PFSK-1 (cell line): Measurements from ENCODE around the gene ULK4.

Experiments
- FOXP2 ChIP-seq: optimal IDR thresholded peaks from 2 replicates; pipeline ENCODE3; 2011; ENCODE audit warnings: borderline replicate concordance, control low read depth, inconsistent platforms; ENCODE audit not compliant: insufficient read depth; ENCODE audit errors: extremely low read length, extremely low read depth
- POLR2AphosphoS5 ChIP-seq: IDR thresholded peaks from 2 replicates; pipeline ENCODE4 v1.6.1; 2012; ENCODE audit warnings: low read depth, mild to moderate bottlenecking, control low read depth, low read length, moderate library complexity
- SIN3A ChIP-seq: IDR thresholded peaks from 2 replicates; pipeline ENCODE4 v1.6.1; 2012; ENCODE audit warnings: mild to moderate bottlenecking, low read length, moderate library complexity, borderline replicate concordance; ENCODE audit not compliant: insufficient read depth
- TAF1 ChIP-seq: IDR thresholded peaks from 2 replicates; pipeline ENCODE4 v1.6.1; 2012; ENCODE audit warnings: low read length, control low read depth, borderline replicate concordance; ENCODE audit not compliant: insufficient read depth
- TF ChIP-seq, protein P1 (sequence below), 2 experiments: IDR thresholded peaks; 2 replicates each; pipeline versions ENCODE4 v1.6.1 to v1.8.0; 2011 to 2012; ENCODE audit warnings: low read depth in 2 of 2, low read length in 2 of 2, control low read depth in 1 of 2, inconsistent platforms in 1 of 2, mild to moderate bottlenecking in 1 of 2, moderate library complexity in 1 of 2; ENCODE audit not compliant: insufficient read depth in 1 of 2

Gene ULK4

DNA sequence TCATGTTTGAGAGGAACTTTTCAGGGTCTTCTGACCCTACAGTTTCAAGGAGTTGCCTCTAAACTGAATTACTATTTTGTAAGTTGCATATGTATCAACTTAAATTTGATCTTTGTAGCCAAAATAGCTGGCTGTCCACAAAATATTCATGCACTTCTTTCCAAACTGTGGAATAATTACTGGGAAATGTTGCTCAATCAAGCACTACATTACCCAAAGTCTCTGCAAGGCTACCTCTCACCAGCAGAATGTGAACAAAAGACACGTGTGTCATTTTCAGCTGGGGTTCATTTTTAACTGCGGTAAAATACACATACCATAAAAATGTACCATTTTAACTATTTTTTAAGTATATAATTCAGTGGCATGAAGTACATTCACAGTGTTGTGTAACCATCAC lies 442.2 kb downstream of the ULK4 start:
- TF ChIP-seq SIN3A = no peak
- no peak for TF ChIP-seq TAF1
- no peak for TF ChIP-seq FOXP2
- TF ChIP-seq, protein P1, sequence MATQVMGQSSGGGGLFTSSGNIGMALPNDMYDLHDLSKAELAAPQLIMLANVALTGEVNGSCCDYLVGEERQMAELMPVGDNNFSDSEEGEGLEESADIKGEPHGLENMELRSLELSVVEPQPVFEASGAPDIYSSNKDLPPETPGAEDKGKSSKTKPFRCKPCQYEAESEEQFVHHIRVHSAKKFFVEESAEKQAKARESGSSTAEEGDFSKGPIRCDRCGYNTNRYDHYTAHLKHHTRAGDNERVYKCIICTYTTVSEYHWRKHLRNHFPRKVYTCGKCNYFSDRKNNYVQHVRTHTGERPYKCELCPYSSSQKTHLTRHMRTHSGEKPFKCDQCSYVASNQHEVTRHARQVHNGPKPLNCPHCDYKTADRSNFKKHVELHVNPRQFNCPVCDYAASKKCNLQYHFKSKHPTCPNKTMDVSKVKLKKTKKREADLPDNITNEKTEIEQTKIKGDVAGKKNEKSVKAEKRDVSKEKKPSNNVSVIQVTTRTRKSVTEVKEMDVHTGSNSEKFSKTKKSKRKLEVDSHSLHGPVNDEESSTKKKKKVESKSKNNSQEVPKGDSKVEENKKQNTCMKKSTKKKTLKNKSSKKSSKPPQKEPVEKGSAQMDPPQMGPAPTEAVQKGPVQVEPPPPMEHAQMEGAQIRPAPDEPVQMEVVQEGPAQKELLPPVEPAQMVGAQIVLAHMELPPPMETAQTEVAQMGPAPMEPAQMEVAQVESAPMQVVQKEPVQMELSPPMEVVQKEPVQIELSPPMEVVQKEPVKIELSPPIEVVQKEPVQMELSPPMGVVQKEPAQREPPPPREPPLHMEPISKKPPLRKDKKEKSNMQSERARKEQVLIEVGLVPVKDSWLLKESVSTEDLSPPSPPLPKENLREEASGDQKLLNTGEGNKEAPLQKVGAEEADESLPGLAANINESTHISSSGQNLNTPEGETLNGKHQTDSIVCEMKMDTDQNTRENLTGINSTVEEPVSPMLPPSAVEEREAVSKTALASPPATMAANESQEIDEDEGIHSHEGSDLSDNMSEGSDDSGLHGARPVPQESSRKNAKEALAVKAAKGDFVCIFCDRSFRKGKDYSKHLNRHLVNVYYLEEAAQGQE (IDR thresholded peaks at IDR 0.05; ENCODE audit: insufficient read depth in 1 of 2, low read depth in 2 of 2, low read length in 2 of 2) = no peak
- TF ChIP-seq POLR2AphosphoS5 = no peak

- TF ChIP-seq FOXP2 = no peak
- TF ChIP-seq, protein P1 (IDR thresholded peaks at IDR 0.05; ENCODE audit: insufficient read depth in 1 of 2, low read depth in 2 of 2, low read length in 2 of 2) = no peak
- no peak for TF ChIP-seq SIN3A
- no peak for TF ChIP-seq TAF1
- no peak for TF ChIP-seq POLR2AphosphoS5
These were observed 443.3 kb downstream of the ULK4 start for GRCh38 chr3:41518626-41519025.

DNA sequence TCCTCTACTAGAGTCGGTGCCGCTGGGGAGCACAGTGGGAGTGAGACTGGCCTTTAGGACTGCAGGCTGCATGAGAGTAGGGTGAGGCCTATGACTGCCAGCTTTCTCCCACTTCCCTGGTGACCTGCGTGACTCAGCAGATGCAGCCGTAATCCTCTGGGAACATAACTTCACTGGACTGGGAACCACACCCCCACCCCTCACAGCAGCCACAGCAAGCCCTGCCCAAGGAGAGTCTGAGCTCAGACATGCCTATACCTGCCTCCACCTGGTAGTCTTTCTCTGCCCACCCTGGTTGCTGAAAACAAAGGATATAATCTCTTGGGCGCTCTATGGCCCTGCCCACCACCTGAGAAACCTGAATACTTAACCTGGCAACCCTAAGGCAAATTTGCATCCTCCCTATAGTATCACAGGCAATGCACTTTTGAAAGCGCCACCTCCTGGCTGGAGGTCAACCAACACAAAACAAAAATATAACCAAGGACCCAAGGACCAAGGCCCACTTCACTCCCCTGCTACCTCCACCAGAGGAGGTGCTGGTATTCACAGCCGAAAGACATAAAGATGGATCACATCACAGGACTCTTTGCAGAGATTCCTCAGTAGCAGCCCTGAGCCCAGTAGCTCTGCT lies 453.7 kb downstream of the ULK4 start:
- TF ChIP-seq FOXP2 (no peak), POLR2AphosphoS5 (no peak), SIN3A (no peak), TAF1 (no peak)
- TF ChIP-seq, protein P1 (IDR thresholded peaks at IDR 0.05; ENCODE audit: insufficient read depth in 1 of 2, low read depth in 2 of 2, low read length in 2 of 2) = no peak

GRCh38 chr3:41507336-41508062 lies 454.4 kb downstream of the ULK4 start:
- TF ChIP-seq FOXP2 = no peak
- no peak for TF ChIP-seq TAF1
- TF ChIP-seq, protein P1 (IDR thresholded peaks at IDR 0.05; ENCODE audit: insufficient read depth in 1 of 2, low read depth in 2 of 2, low read length in 2 of 2) = no peak
- TF ChIP-seq SIN3A = no peak
- no peak for TF ChIP-seq POLR2AphosphoS5
